ENCODE data around the gene E2F4.
A peak's percentile ranks its signal among the peaks of the same experiment; 100 is the strongest.

E2F4 gene

GRCh38 chr16:67188323-67188722 is 3.6 kb upstream of the E2F4 start:
- H3K4me3 ChIP-seq (ENCODE audit: low read depth, low read length), result no peak overlapping the region
- DNase-seq (ENCODE audit: low read depth), result no peak
- no peak for TF ChIP-seq CTCF (IDR thresholded peaks at IDR 0.05; ENCODE audit: control insufficient read depth, extremely low read depth, insufficient read depth)

GRCh38 chr16:67188798-67189197 is 3.2 kb upstream of the E2F4 start:
- DNase-seq (ENCODE audit: low read depth), result no peak
- no peak for TF ChIP-seq CTCF (IDR thresholded peaks at IDR 0.05; ENCODE audit: control insufficient read depth, extremely low read depth, insufficient read depth)

GRCh38 chr16:67190041-67190440 is 1.9 kb upstream of the E2F4 start, which contains the start of gene EXOC3L1:
Gene EXOC3L1, minus strand, starts transcription at chr16:67190136. Its CDS starts 460 bp downstream, at chr16:67189676.
- no peak within 1 kb of the TSS for H3K4me3 ChIP-seq (ENCODE audit: low read depth, low read length)
- DNase-seq (ENCODE audit: low read depth), result no peak
- no peak for TF ChIP-seq CTCF (IDR thresholded peaks at IDR 0.05; ENCODE audit: control insufficient read depth, extremely low read depth, insufficient read depth)

More at GRCh38 chr16:67188798-67189197, 3.2 kb upstream of the E2F4 start:
- H3K4me3 ChIP-seq (ENCODE audit: low read depth, low read length), result no peak overlapping the region

GRCh38 chr16:67190448-67191399 is 1.2 kb upstream of the E2F4 start:
- no peak overlapping the region for H3K4me3 ChIP-seq (ENCODE audit: low read depth, low read length)
- no peak for TF ChIP-seq CTCF (IDR thresholded peaks at IDR 0.05; ENCODE audit: control insufficient read depth, extremely low read depth, insufficient read depth)
- DNase-seq (ENCODE audit: low read depth), result no peak

- TF ChIP-seq CTCF (IDR thresholded peaks at IDR 0.05; ENCODE audit: control insufficient read depth, extremely low read depth, insufficient read depth), result no peak
- H3K4me3 ChIP-seq (ENCODE audit: low read depth, low read length), result peak overlapping the region; percentile 95
- no peak for DNase-seq (ENCODE audit: low read depth)
These were observed 452 bp upstream of the E2F4 start for GRCh38 chr16:67191411-67191994.

GRCh38 chr16:67192781-67193361 is 916 bp downstream of the E2F4 start:
- DNase-seq (ENCODE audit: low read depth), result no peak
- peak overlapping the region; percentile 95 for H3K4me3 ChIP-seq (ENCODE audit: low read depth, low read length)
- TF ChIP-seq CTCF (IDR thresholded peaks at IDR 0.05; ENCODE audit: control insufficient read depth, extremely low read depth, insufficient read depth), result no peak

Data from LNCaP clone FGC (cell line).